ENCODE results near the gene FASLG.

FASLG gene

GRCh38 chr1:172630868-172631267 lies 28.0 kb upstream of the FASLG start:
- no peak for TF ChIP-seq CTCF (conservative IDR thresholded peaks at IDR 0.05; ENCODE audit: low read length)
- H3K4me3 ChIP-seq (ENCODE audit: low read length): no peak overlapping the region
- no peak for DNase-seq (ENCODE audit: low read depth)

GRCh38 chr1:172637522-172637921 lies 21.4 kb upstream of the FASLG start:
- TF ChIP-seq CTCF (conservative IDR thresholded peaks at IDR 0.05; ENCODE audit: low read length): no peak
- H3K4me3 ChIP-seq (ENCODE audit: low read length): no peak overlapping the region
- DNase-seq (ENCODE audit: low read depth): peak; percentile 67

- DNase-seq (ENCODE audit: low read depth): no peak
- no peak for TF ChIP-seq CTCF (conservative IDR thresholded peaks at IDR 0.05; ENCODE audit: low read length)
- H3K4me3 ChIP-seq (ENCODE audit: low read length): no peak overlapping the region
These were observed 20.7 kb upstream of the FASLG start for GRCh38 chr1:172638249-172638648.

- TF ChIP-seq CTCF (conservative IDR thresholded peaks at IDR 0.05; ENCODE audit: low read length): no peak
- DNase-seq (ENCODE audit: low read depth): peak; percentile 91
- H3K4me3 ChIP-seq (ENCODE audit: low read length): 0 out of 2 replicates have a peak overlapping the region, but pooled peaks have one; percentile 10
These were observed 19.7 kb upstream of the FASLG start for GRCh38 chr1:172638885-172639831.

GRCh38 chr1:172640111-172640510 lies 18.8 kb upstream of the FASLG start:
- TF ChIP-seq CTCF (conservative IDR thresholded peaks at IDR 0.05; ENCODE audit: low read length): no peak
- peak; percentile 71 for DNase-seq (ENCODE audit: low read depth)
- H3K4me3 ChIP-seq (ENCODE audit: low read length): no peak overlapping the region

GRCh38 chr1:172641492-172641891 lies 17.4 kb upstream of the FASLG start:
- no peak overlapping the region for H3K4me3 ChIP-seq (ENCODE audit: low read length)
- no peak for TF ChIP-seq CTCF (conservative IDR thresholded peaks at IDR 0.05; ENCODE audit: low read length)

GRCh38 chr1:172642970-172643369 lies 15.9 kb upstream of the FASLG start:
- no peak overlapping the region for H3K4me3 ChIP-seq (ENCODE audit: low read length)
- DNase-seq (ENCODE audit: low read depth): no peak
- no peak for TF ChIP-seq CTCF (conservative IDR thresholded peaks at IDR 0.05; ENCODE audit: low read length)

More at GRCh38 chr1:172641492-172641891, 17.4 kb upstream of the FASLG start:
- no peak for DNase-seq (ENCODE audit: low read depth)

Data from AG10803 (cell line).